Psoas muscle (tissue), 8 donors: ENCODE measurements around the gene MALRD1. TPM values are rescaled to one million over a fixed set of nuclear protein-coding genes. Genes with fewer than 3 reads are reported as not detected.

ENCODE experiments used
- ATAC-seq, 4 donors: fragments of 200-7000 bp; cut with Tn5 transposase; one replicate each; pipeline ENCODE4 v1.9.1; 2020; ENCODE audit warnings: moderate library complexity in 3 of 4, mild to moderate bottlenecking in 2 of 4
- DNase-seq, 2 donors: peaks; one replicate each; pipeline ENCODE4 v3.0.0-alpha.2; 2020
- H3K27ac ChIP-seq: fragments of 200-600 bp; one replicate; pipeline ENCODE4 v1.8.0; 2022
- H3K27me3 ChIP-seq, 3 donors: fragments of 200-600 bp in 1 of 3; one replicate each; pipeline versions ENCODE4 v1.6.1 to v1.8.0; 2013 to 2022; ENCODE audit warnings: low read length in 2 of 3, mild to moderate bottlenecking in 2 of 3, moderate library complexity in 1 of 3; ENCODE audit not compliant: insufficient read depth in 3 of 3
- H3K36me3 ChIP-seq, 2 donors: fragments of 200-600 bp in 1 of 2; one replicate each; pipeline versions ENCODE4 v1.6.1 to v1.8.0; 2013 to 2022; ENCODE audit warnings: low read depth in 1 of 2, mild to moderate bottlenecking in 1 of 2, moderate library complexity in 1 of 2; ENCODE audit not compliant: insufficient read depth in 1 of 2
- H3K4me1 ChIP-seq: fragments of 200-600 bp; one replicate; pipeline ENCODE4 v1.8.0; 2022
- H3K4me3 ChIP-seq: fragments of 200-600 bp; one replicate; pipeline ENCODE4 v1.8.0; 2022; ENCODE audit warnings: mild to moderate bottlenecking
- H3K9me3 ChIP-seq: fragments of 200-600 bp; one replicate; pipeline ENCODE4 v1.8.0; 2022
- WGBS, 3 donors: extraction: QIAGEN DNeasy Blood & Tissue Kit; methylation state at CpG; one replicate each; pipeline versions ENCODE4 v1.1.6 to v1.1.7; 2013; 5-methylcytosine and 5-hydroxymethylcytosine counted together
- intact Hi-C, 2 donors: fragments of 100-400 bp; cut with DNase I; formaldehyde crosslinking; loops; one replicate each; pipeline versions ENCODE4 v1.11.0 to v1.14.2; 2022
- polyA plus RNA-seq, 3 donors: library from polyadenylated mRNA; stranded (reverse); fragments of 200-250 nt; gene quantifications; one replicate each; pipeline ENCODE4 v1.2.3, GENCODE V29; 2013
- total RNA-seq, 4 donors: library from RNA; stranded (reverse); fragmentation: NEBNext Ultra II Directional in 2 of 4; extraction: Animal tissue kit (Norgen Biotek cat#: 25700) in 2 of 4; gene quantifications; one replicate each; pipeline versions ENCODE4 v1.2.1 to v1.2.4, GENCODE V29; 2021 to 2023
- TF ChIP-seq, protein P1 (sequence below): fragments of 200-600 bp; IDR thresholded peaks from one replicate; pipeline ENCODE4 v1.8.0; 2022; ENCODE audit warnings: antibody characterized with exemption
- donor health status: healthy with polysubstance abuse.
- donor health status: DM: no; HTN: no; CAD: no; lungs with moderate emphysema.
- donor health status: Bipolar disorder and iron deficiency.
- donor health status: healthy.
- donor health status: DM: yes; HTN: yes; CAD: no.
- donor health status: DM: no; HTN: no; CAD: no.
- donor health status: DM: no; HTN: no; CAD: no.
- donor health status: DM: yes; HTN: yes; CAD: no.

MALRD1 gene
- total and polyA plus RNA-seq, 7 donors = 0.12 to 0.39 (median 0.27) TPM; not detected in 3

DNA sequence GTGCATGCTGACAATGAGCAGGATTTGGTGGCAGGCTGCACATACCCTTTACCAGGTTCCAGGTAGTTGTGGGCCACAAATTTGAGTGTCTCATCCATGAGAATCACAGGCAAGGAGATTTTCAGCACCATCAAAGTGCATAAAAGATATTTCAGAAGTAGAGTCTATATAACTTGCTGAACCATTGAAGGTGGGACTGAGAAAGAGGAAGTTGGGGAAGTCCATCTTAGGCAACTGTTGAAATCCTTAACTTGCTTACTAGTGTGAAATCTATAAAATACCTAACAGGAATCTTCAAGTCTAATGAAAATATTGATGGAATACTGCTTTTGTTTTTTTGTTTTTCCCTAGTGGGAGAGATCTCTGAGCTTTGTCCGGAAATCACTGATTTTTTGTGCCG, 442.6 kb downstream of the MALRD1 start:
- DNase-seq (no peak), ATAC-seq (no peak)
- TF ChIP-seq, protein P1, sequence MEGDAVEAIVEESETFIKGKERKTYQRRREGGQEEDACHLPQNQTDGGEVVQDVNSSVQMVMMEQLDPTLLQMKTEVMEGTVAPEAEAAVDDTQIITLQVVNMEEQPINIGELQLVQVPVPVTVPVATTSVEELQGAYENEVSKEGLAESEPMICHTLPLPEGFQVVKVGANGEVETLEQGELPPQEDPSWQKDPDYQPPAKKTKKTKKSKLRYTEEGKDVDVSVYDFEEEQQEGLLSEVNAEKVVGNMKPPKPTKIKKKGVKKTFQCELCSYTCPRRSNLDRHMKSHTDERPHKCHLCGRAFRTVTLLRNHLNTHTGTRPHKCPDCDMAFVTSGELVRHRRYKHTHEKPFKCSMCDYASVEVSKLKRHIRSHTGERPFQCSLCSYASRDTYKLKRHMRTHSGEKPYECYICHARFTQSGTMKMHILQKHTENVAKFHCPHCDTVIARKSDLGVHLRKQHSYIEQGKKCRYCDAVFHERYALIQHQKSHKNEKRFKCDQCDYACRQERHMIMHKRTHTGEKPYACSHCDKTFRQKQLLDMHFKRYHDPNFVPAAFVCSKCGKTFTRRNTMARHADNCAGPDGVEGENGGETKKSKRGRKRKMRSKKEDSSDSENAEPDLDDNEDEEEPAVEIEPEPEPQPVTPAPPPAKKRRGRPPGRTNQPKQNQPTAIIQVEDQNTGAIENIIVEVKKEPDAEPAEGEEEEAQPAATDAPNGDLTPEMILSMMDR = no peak
- no peak overlapping the region for H3K4me3 ChIP-seq
- WGBS, 3 donors = 92 to 99% (median 98%) methylated on average over 2 of the region's 2 CpGs
- no peaks in the 10 kb centered on the region for H3K4me1 ChIP-seq
- no peak overlapping the region for H3K27ac ChIP-seq
- no peaks in the 10 kb centered on the region for H3K27me3 ChIP-seq
- no peaks in the 10 kb centered on the region for H3K36me3 ChIP-seq
- intact Hi-C loops = no loop called here
- no peaks in the 10 kb centered on the region for H3K9me3 ChIP-seq

DNA sequence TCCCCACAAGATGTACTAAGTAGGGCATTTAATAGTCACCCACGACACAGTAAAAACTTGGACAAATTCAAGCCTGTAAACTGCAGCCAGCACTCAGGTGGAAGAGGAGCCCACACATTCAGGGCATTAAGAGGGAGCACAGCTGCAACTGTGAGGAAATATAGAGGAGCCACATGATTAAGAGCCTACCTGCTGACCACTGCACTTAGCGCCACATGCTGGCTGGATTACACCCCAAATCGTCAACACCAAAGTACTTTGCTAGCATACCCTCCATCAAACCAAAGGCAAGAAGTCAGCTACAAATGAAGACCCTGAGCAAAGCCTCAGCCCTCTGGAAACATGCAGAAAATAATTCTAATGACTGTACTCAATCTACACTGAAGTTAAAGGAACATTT, 445.3 kb downstream of the MALRD1 start:
- intact Hi-C loops = no loop called here
- no peaks in the 10 kb centered on the region for H3K9me3 ChIP-seq
- no peaks in the 10 kb centered on the region for H3K27me3 ChIP-seq
- H3K27ac ChIP-seq = no peak overlapping the region
- no peaks in the 10 kb centered on the region for H3K4me1 ChIP-seq
- DNase-seq (no peak), ATAC-seq (no peak)
- H3K36me3 ChIP-seq = no peaks in the 10 kb centered on the region
- no peak overlapping the region for H3K4me3 ChIP-seq
- WGBS, 3 donors = 85 to 94% (median 86%) methylated on average over 3 of the region's 3 CpGs
- TF ChIP-seq, protein P1 = no peak

DNA sequence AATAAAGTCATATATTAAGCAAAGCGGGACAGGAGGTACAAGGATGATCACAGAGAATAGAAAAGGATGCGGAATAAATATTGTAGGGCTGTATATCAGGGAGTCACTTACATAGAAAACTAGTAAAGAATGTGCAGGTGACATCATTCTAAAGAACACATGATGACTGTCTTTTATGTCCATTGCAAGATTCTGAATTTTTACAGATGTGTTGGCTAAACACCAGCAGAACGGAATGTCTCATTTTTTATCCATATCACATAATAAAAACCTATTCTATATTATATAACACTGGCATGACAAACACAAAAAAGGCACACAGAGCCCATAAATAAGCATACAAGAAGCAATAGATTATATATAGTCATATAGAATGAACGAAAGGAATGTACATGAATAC, 448.4 kb downstream of the MALRD1 start:
- H3K4me3 ChIP-seq = no peak overlapping the region
- H3K27ac ChIP-seq = no peak overlapping the region
- ATAC-seq (no peak), DNase-seq (no peak)
- H3K36me3 ChIP-seq = no peaks in the 10 kb centered on the region
- TF ChIP-seq, protein P1 = no peak
- no peaks in the 10 kb centered on the region for H3K9me3 ChIP-seq
- H3K27me3 ChIP-seq = no peaks in the 10 kb centered on the region
- intact Hi-C loops = no loop called here
- WGBS, 3 donors = 81 to 83% (median 81%) methylated on average over 4 of the region's 4 CpGs
- no peaks in the 10 kb centered on the region for H3K4me1 ChIP-seq

DNA sequence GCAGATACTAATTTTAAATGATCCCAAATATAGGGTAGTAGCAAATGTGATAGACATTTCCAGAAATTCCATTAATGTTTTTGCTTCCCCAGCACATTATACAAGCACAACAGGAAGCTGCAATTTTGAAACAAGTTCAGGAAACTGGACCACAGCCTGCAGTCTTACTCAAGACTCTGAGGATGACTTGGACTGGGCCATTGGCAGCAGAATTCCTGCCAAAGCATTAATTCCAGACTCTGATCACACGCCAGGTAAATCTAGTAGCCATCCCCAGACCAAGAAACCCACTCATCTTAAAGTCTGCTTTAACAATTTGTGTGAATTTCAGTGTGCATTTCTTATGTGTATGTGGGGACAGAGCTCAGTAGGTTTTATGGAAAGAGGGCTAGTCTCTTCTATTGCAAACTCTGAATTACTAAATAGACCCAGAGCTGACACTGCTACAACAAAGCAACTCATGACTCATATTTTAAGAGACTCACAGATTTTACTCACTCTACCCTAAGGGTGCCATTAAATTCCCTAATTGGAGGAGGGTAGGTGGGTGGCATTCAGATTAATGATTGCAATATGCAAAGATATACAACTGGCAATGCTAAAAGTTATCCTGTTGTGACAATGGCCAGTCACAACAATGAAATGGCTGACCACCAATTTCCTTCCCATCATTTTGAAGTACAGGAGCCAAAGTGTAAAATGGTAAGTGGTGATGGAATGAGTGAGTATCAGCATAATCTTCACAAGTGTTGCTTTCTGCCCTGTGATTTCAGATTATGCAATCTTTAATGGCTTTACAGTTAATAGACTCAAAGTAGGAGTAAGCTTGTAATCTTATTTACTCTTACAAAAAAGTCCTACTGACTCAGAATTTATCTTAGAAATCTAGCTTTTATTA, 450.0 kb downstream of the MALRD1 start:
- WGBS, 3 donors = 32 to 45% (median 39%) methylated on average over 1 of the region's 1 CpG
- Histone ChIP-seq H3K9me3 (no peaks in the 10 kb centered on the region), H3K27ac (no peak overlapping the region), H3K27me3 (no peaks in the 10 kb centered on the region), H3K4me3 (no peak overlapping the region), H3K4me1 (no peaks in the 10 kb centered on the region), H3K36me3 (no peaks in the 10 kb centered on the region)
- intact Hi-C loops = no loop called here
- ATAC-seq = peak in 2 of 4 donors; percentile 59 to 62
- TF ChIP-seq, protein P1 = no peak
- DNase-seq = peak in 1 of 2 donors; percentile 46
